Measurements from ENCODE around the gene OTOP3. TPM values are rescaled to one million over a fixed set of nuclear protein-coding genes. Genes with fewer than 3 reads are reported as not detected.

OTOP3 gene
- total RNA-seq, 1 experiment from 2014 or later = not detected

DNA sequence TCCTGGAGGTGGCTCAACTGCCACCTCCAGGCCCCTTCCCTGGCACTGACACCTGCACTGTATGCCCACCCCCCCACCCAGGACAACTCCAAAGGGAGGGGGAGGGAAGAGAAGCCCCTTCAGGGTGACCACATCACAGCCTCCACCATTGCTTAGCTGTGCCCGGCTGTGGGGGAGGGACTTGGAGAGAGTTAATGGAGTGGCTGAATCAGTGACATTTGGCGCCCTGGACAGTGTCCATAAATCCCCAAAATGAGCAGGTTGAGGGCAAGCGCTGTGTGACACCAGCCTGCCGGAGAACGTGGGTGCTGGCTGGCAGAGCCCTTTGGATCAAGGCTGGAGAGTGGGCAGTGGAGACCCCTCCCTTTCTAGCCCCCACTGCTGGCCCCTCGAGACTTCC, 13.5 kb upstream of the OTOP3 start:
- Histone ChIP-seq H3K4me3 (ENCODE audit: low read depth, low read length) (no peak overlapping the region), H3K27me3 (replicated peaks; ENCODE audit: control insufficient read depth, insufficient read depth, low read length) (peaks cover 1% of the 10 kb centered on the region; the same call in 1 of the 2 replicates), H3K9me3 (no peaks in the 10 kb centered on the region), H3K36me3 (ENCODE audit: control insufficient read depth, insufficient read depth, low read length) (no peaks in the 10 kb centered on the region), H3K4me1 (peaks cover 6% of the 10 kb centered on the region; the same call in 1 of the 2 replicates)
- Mint-ChIP-seq H3K36me3 (ENCODE audit: insufficient read depth, unreplicated experiment) (no peaks in the 10 kb centered on the region), H3K27ac (ENCODE audit: unreplicated experiment) (no peak overlapping the region), H3K27me3 (ENCODE audit: insufficient read depth, unreplicated experiment) (peaks cover 18% of the 10 kb centered on the region), H3K4me3 (ENCODE audit: unreplicated experiment) (peak overlapping the region; percentile 71), H3K9me3 (ENCODE audit: unreplicated experiment) (no peaks in the 10 kb centered on the region), H3K4me1 (ENCODE audit: low read depth, unreplicated experiment) (no peaks in the 10 kb centered on the region)
- TF ChIP-seq, protein P1, sequence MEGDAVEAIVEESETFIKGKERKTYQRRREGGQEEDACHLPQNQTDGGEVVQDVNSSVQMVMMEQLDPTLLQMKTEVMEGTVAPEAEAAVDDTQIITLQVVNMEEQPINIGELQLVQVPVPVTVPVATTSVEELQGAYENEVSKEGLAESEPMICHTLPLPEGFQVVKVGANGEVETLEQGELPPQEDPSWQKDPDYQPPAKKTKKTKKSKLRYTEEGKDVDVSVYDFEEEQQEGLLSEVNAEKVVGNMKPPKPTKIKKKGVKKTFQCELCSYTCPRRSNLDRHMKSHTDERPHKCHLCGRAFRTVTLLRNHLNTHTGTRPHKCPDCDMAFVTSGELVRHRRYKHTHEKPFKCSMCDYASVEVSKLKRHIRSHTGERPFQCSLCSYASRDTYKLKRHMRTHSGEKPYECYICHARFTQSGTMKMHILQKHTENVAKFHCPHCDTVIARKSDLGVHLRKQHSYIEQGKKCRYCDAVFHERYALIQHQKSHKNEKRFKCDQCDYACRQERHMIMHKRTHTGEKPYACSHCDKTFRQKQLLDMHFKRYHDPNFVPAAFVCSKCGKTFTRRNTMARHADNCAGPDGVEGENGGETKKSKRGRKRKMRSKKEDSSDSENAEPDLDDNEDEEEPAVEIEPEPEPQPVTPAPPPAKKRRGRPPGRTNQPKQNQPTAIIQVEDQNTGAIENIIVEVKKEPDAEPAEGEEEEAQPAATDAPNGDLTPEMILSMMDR (IDR thresholded peaks at IDR 0.05; ENCODE audit: insufficient read depth in 1 of 2, low read depth in 1 of 2, low read length in 1 of 2, severe bottlenecking in 1 of 2, unreplicated experiment in 1 of 2) = no peak
- ChIA-PET CTCF (interaction anchor here (1.2 to 4.3 kb wide), 3 partner anchors 36 to 49 kb away, joined by 6 to 46 read pairs (median 21); partner anchors contain the start of gene FDXR), POLR2A (interaction anchor here (0.6 kb wide), 1 partner anchor 65 kb away, joined by 13 read pairs; the partner anchor contains the start of gene CDR2L)
- BruUV-seq (replicated peaks) = no TSS peak
- no peak for DNase-seq
- intact Hi-C loops (cut with micrococcal nuclease; ENCODE audit: unreplicated experiment) = no loop called here

DNA sequence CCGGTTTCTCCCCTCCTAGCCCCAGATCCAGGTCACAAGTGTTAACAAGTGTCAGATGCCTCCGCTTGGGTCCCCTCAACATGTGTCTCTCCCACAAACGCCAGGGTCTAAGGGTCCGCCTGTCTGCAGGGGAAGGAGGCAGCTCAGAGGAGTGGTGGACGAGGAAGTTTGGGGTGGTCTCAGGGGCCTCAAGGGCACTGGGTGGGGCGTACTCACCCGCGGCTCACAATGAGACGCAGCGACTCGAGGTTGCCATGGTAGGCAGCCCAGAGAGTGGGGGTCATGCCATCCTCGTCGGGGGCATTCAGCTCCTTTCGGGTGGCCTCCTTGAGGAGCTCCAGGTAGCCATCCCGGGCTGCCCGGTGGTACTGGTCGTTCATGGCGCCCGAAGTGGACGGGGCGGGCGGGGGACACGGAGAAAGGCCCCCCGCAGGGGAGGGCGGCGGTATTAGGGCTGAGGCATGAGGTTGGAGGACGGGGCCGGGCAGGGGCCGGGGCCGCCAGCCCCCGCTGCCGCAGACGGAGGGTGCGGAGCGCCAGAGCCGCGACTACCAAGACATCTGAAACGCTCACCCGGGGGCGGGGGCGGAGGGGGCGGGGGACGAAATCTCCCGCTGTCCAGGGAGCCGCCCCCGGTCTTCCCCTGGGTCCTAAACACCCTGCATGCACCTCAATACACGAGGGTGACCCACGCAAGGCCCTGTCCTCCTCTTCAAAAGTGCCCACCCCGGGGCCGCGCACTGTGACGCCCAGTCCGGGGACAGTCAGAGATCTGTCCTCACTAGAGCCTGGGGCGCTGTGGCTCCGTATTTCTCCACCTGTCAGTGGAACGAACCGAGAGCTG, 12.8 kb upstream of the OTOP3 start, which contains the start of gene USH1G:
Gene USH1G, minus strand, starts transcription at position 562 of the 844 bp plus-strand sequence. Its CDS starts 182 bp downstream, at position 380.
- BruUV-seq (replicated peaks) = no TSS peak
- intact Hi-C loops (cut with micrococcal nuclease; ENCODE audit: unreplicated experiment) = loop anchor here (1.0 kb wide), 2 partner anchors 35 to 83 kb away; no protein-coding TSS in a partner anchor
- ChIA-PET CTCF (interaction anchor here (0.5 to 4.3 kb wide), 10 partner anchors 9 to 377 kb away, joined by 3 to 46 read pairs (median 5); partner anchors contain the start of genes CD300C, FDXR and MRPL58), POLR2A (interaction anchor here (0.6 kb wide), 2 partner anchors 64 to 184 kb away, joined by 4 to 13 read pairs; partner anchors contain the start of gene CDR2L)
- Mint-ChIP-seq H3K27ac (ENCODE audit: unreplicated experiment) (no peak within 1 kb of the TSS), H3K9me3 (ENCODE audit: unreplicated experiment) (no peaks in the 10 kb centered on the region), H3K4me3 (ENCODE audit: unreplicated experiment) (peak within 1 kb of the TSS; percentile 71), H3K27me3 (ENCODE audit: insufficient read depth, unreplicated experiment) (peaks cover 21% of the 10 kb centered on the region), H3K36me3 (ENCODE audit: insufficient read depth, unreplicated experiment) (no peaks in the 10 kb centered on the region), H3K4me1 (ENCODE audit: low read depth, unreplicated experiment) (no peaks in the 10 kb centered on the region)
- Histone ChIP-seq H3K4me3 (ENCODE audit: low read depth, low read length) (peak within 1 kb of the TSS; percentile 49), H3K4me1 (peaks cover 6% of the 10 kb centered on the region; the same call in 1 of the 2 replicates), H3K36me3 (ENCODE audit: control insufficient read depth, insufficient read depth, low read length) (no peaks in the 10 kb centered on the region), H3K27me3 (replicated peaks; ENCODE audit: control insufficient read depth, insufficient read depth, low read length) (peaks cover 1% of the 10 kb centered on the region; the same call in 1 of the 2 replicates), H3K9me3 (no peaks in the 10 kb centered on the region)
- TF ChIP-seq, protein P1 (IDR thresholded peaks at IDR 0.05; ENCODE audit: insufficient read depth in 1 of 2, low read depth in 1 of 2, low read length in 1 of 2, severe bottlenecking in 1 of 2, unreplicated experiment in 1 of 2) = no peak
- no peak for DNase-seq

Measured in Caco-2 (cell line).